Mucosa of descending colon (tissue), 3 donors: Measurements from ENCODE around the gene BEAN1. TPM values are rescaled to one million over a fixed set of nuclear protein-coding genes. Genes with fewer than 3 reads are reported as not detected.

Source experiments
- ATAC-seq: fragments of 200-7000 bp; cut with Tn5 transposase; one replicate; pipeline ENCODE4 v1.9.1; 2020; ENCODE audit warnings: mild to moderate bottlenecking, moderate library complexity
- DNase-seq, 3 donors: peaks; one replicate each; pipeline ENCODE4 v3.0.0-alpha.2; 2020
- H3K36me3 ChIP-seq: fragments of 200-600 bp; one replicate; pipeline ENCODE4 v1.8.0; 2021; ENCODE audit warnings: low read depth, mild to moderate bottlenecking
- H3K4me1 ChIP-seq: fragments of 200-600 bp; one replicate; pipeline ENCODE4 v1.8.0; 2021; ENCODE audit warnings: low read depth, mild to moderate bottlenecking
- H3K4me3 ChIP-seq: fragments of 200-600 bp; one replicate; pipeline ENCODE4 v1.8.0; 2021; ENCODE audit warnings: mild to moderate bottlenecking
- H3K9me3 ChIP-seq: fragments of 200-600 bp; one replicate; pipeline ENCODE4 v1.8.0; 2021; ENCODE audit warnings: mild to moderate bottlenecking
- intact Hi-C, 2 donors: fragments of 100-400 bp; cut with DNase I in 1 of 2; cut with micrococcal nuclease in 1 of 2; formaldehyde crosslinking; loops; one replicate each; pipeline versions ENCODE4 v1.11.0 to v1.11.1; 2022; cut with DNase I, micrococcal nuclease
- total RNA-seq, 3 donors: library from RNA; stranded (reverse); fragmentation: NEBNext Ultra II Directional in 2 of 3; extraction: Animal tissue kit (Norgen Biotek cat#: 25700) in 2 of 3; gene quantifications; one replicate each; pipeline versions ENCODE4 v1.2.1 to v1.2.4, GENCODE V29; 2021 to 2023
- TF ChIP-seq, protein P1 (sequence below): fragments of 200-600 bp; IDR thresholded peaks from one replicate; pipeline ENCODE4 v1.8.0; 2022; ENCODE audit warnings: antibody characterized with exemption, mild to moderate bottlenecking
- donor health status: DM: no; HTN: no; CAD: no; lungs with moderate emphysema.
- donor health status: DM: no; HTN: no; CAD: no.
- donor health status: DM: no; HTN: yes; CAD: no.

The BEAN1 gene
- total RNA-seq, 3 donors from 2014 or later, result 0.22 TPM; not detected in 2

DNA sequence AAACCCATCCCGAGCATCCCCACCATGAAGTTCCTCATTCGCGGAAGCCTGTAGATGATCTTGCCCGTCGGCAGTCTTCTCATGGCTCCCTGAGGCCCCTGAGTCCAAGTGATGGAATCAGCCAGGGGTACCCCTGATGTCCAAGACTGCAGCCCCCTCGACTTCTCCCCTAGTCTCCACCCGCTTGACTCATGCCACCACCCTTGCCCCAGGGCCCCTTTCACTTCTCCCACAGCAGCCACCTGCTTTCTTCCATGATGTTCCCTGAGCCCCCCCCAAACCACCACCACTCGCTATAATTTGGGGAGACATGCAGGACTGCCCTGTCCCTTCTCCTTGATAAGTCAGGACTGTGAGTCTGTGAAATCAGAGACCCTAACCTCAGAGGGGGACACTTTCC is 11.4 kb downstream of the BEAN1 start:
- H3K9me3 ChIP-seq, result no peaks in the 10 kb centered on the region
- no peaks in the 10 kb centered on the region for H3K4me1 ChIP-seq
- TF ChIP-seq, protein P1, sequence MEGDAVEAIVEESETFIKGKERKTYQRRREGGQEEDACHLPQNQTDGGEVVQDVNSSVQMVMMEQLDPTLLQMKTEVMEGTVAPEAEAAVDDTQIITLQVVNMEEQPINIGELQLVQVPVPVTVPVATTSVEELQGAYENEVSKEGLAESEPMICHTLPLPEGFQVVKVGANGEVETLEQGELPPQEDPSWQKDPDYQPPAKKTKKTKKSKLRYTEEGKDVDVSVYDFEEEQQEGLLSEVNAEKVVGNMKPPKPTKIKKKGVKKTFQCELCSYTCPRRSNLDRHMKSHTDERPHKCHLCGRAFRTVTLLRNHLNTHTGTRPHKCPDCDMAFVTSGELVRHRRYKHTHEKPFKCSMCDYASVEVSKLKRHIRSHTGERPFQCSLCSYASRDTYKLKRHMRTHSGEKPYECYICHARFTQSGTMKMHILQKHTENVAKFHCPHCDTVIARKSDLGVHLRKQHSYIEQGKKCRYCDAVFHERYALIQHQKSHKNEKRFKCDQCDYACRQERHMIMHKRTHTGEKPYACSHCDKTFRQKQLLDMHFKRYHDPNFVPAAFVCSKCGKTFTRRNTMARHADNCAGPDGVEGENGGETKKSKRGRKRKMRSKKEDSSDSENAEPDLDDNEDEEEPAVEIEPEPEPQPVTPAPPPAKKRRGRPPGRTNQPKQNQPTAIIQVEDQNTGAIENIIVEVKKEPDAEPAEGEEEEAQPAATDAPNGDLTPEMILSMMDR, result no peak
- intact Hi-C loops, result no loop called here
- H3K4me3 ChIP-seq, result no peak overlapping the region
- DNase-seq (no peak), ATAC-seq (no peak)
- no peaks in the 10 kb centered on the region for H3K36me3 ChIP-seq

DNA sequence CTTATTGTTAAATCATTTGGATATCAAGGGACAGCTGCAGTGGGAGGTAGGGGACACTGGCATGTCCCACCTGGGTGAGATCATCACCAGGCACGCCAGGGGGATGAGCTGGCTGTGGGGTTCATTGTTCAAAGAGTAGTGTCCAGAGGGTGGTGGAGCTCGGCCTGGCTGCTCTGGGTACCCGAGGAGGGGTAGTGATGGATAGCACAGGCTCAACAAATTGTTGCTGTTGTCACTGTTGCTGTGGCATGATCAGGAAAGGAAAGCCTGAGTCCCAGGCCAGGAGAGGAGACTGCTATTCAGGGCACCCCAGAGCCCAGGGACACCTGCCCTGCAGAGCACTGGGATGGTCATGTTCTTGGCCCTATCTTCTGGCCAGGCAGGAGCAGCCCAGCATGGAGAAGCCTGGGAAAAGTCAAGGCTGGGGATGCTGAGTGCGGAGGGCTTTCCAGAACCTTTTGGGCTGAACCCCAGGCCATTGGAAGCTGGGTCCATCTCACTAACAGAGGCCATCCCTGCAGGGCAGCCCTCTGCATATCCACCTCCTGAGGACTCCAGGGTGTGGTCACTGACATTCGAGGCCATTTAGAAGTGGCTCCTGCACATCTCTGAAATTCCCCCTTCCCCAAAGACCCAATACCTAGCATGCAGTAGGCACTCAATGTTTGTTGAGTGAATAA is 12.1 kb downstream of the BEAN1 start:
- Histone ChIP-seq H3K36me3 (no peaks in the 10 kb centered on the region), H3K4me3 (no peak overlapping the region), H3K4me1 (no peaks in the 10 kb centered on the region), H3K9me3 (no peaks in the 10 kb centered on the region)
- ATAC-seq, result no peak
- intact Hi-C loops, result no loop called here
- no peak for DNase-seq
- TF ChIP-seq, protein P1, result no peak

DNA sequence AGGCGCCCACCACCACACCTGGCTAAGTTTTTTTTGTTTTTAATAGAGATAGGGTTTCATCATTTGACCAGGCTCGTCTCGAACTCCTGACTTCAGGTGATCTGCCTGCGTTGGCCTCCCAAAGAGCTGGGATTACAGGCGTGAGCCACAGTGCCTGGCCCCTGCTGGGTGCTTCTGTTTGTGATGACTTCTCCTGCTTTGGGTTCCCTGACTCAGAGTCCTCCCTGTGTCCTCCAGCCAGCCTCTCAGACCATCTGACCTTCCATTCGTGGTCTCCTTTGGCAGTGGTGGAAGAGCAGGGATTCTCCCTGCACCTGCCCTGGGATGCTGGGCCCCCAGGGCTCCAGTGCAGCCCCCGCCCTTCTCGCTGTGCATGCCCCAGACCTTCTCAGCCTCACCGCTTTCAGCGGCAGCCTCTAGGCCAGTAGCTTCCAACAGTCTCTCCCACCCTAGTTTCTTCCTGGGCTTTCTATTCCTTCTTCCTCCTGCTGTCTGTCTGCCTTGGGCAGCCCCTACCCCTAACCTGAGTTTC is 13.2 kb downstream of the BEAN1 start:
- Histone ChIP-seq H3K9me3 (no peaks in the 10 kb centered on the region), H3K36me3 (no peaks in the 10 kb centered on the region), H3K4me1 (no peaks in the 10 kb centered on the region), H3K4me3 (no peak overlapping the region)
- TF ChIP-seq, protein P1, result no peak
- ATAC-seq (no peak), DNase-seq (no peak)
- intact Hi-C loops, result no loop called here

DNA sequence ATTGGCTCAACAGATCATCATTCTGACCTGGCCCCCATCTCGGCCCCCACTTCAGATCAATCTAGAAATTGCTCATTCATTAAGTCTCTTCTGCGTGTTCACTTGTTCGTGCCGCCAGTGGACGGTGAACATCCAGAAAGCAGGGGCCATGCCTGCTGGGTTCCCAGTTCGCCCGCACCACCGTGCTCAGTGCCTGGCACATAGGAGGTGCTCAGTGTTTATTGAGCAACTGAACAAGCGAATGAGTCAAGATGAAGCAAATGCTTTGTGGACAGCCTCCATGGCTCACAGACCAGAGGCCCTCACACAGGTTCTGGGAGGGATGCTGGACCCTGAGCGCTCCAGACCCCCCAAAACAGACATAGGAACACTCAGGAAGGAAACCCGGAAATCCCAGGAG is 13.9 kb downstream of the BEAN1 start:
- Histone ChIP-seq H3K4me3 (no peak overlapping the region), H3K9me3 (no peaks in the 10 kb centered on the region), H3K36me3 (no peaks in the 10 kb centered on the region), H3K4me1 (no peaks in the 10 kb centered on the region)
- ATAC-seq (no peak), DNase-seq (no peak)
- intact Hi-C loops, result no loop called here
- TF ChIP-seq, protein P1, result no peak

DNA sequence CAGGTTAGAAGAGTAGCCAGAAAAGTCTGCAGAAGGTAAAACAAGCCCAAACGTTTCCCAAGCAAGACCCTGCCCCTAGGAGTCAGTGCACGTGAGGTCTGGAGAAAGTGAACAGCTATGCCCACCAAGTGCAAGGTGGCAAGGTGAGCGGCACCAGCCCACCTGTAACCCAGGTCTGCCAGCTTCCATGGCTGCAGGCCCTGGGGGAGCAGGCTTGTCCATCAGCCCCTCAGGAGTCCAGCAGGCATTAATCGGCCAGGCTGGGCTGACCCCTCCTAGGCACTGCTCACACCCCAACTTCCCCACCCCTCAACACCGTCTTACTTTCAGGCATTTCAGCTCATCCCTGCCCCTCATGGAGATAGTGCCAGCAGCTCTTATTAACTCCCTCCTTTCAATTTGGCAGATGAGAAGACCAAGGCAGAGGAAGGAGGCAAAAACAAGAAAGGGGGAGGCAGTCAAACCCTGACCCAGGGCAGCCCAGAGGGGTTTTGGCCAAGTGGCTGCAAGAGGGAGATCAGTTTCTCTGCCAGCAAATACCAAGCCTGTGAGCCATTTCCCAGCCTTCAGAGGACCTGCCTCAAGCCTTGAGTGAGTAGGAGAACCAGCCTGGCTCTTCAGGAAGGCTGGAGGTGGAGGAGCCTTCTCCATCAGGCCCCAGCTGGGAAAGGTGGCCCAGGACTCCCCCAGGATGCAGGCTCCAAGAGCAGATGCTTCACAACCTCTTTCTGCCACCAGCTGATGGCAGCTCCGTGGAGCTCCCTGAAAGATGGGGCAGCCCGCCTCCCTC is 14.7 kb downstream of the BEAN1 start:
- ATAC-seq (no peak), DNase-seq (no peak)
- no peaks in the 10 kb centered on the region for H3K36me3 ChIP-seq
- no peak overlapping the region for H3K4me3 ChIP-seq
- intact Hi-C loops, result no loop called here
- H3K9me3 ChIP-seq, result no peaks in the 10 kb centered on the region
- H3K4me1 ChIP-seq, result no peaks in the 10 kb centered on the region
- TF ChIP-seq, protein P1, result no peak
